Activated CD4-positive, alpha-beta T cell treated with anti-CD3 and anti-CD28 coated beads, Interleukin-2, amount 50 U/mL, for 48 hours (primary cell): Measurements from ENCODE around the gene GPHA2.
A peak's percentile ranks its signal among the peaks of the same experiment; 100 is the strongest.

Experiments
- DNase-seq, 2 experiments: peaks; one replicate each; pipeline ENCODE4 v3.0.0-alpha.2; 2020

Gene GPHA2

GRCh38 chr11:64888729-64889511 lies 46.8 kb downstream of the GPHA2 start:
- no peak for DNase-seq

- DNase-seq = no peak
Observed at GRCh38 chr11:64888406-64888728, 47.3 kb downstream of the GPHA2 start.

GRCh38 chr11:64887757-64888405 lies 47.8 kb downstream of the GPHA2 start:
- DNase-seq = peak; percentile 86 to 89

GRCh38 chr11:64887234-64887756 lies 48.4 kb downstream of the GPHA2 start:
- DNase-seq = no peak

GRCh38 chr11:64885367-64886286 lies 50.1 kb downstream of the GPHA2 start:
- peak in 1 of 2 experiments; percentile 48 for DNase-seq
